Activated CD4-positive, CD25-positive, alpha-beta regulatory T cell treated with anti-CD3 and anti-CD28 coated beads, Interleukin-2, amount 50 U/mL, for 72 hours (primary cell): ENCODE measurements around the gene PALS1.

Source experiments
- DNase-seq: peaks from one replicate; pipeline ENCODE4 v3.0.0; 2021

Gene PALS1

GRCh38 chr14:67241411-67242167 is at the start of gene PALS1:
TSS of gene PALS1 (plus strand) at chr14:67241435. CDS start at chr14:67279171, 37,736 bp downstream.
- DNase-seq = no peak

- no peak for DNase-seq
Measured at GRCh38 chr14:67191768-67192290, 49.4 kb upstream of the PALS1 start.

- DNase-seq = no peak
Measured at GRCh38 chr14:67192366-67192765, 48.9 kb upstream of the PALS1 start.

GRCh38 chr14:67195279-67195678 is 46.0 kb upstream of the PALS1 start:
- DNase-seq = no peak

GRCh38 chr14:67199016-67199415 is 42.2 kb upstream of the PALS1 start:
- no peak for DNase-seq

- no peak for DNase-seq
Measured at GRCh38 chr14:67207810-67208209, 33.4 kb upstream of the PALS1 start.

GRCh38 chr14:67218126-67218525 is 23.1 kb upstream of the PALS1 start:
- DNase-seq = no peak

GRCh38 chr14:67221248-67221981 is 19.8 kb upstream of the PALS1 start:
- no peak for DNase-seq

GRCh38 chr14:67221982-67222328 is 19.3 kb upstream of the PALS1 start:
- DNase-seq = no peak

- no peak for DNase-seq
Measured at GRCh38 chr14:67225523-67225922, 15.7 kb upstream of the PALS1 start.

- DNase-seq = no peak
Measured at GRCh38 chr14:67228325-67228984, 12.8 kb upstream of the PALS1 start.

GRCh38 chr14:67232066-67232465 is 9.2 kb upstream of the PALS1 start:
- no peak for DNase-seq

- no peak for DNase-seq
Measured at GRCh38 chr14:67232621-67233020, 8.6 kb upstream of the PALS1 start.

- no peak for DNase-seq
Measured at GRCh38 chr14:67237591-67237990, 3.6 kb upstream of the PALS1 start.

- no peak for DNase-seq
Measured at GRCh38 chr14:67239582-67239981, 1.7 kb upstream of the PALS1 start.

- peak; percentile 38 for DNase-seq
Measured at GRCh38 chr14:67240168-67240932, 885 bp upstream of the PALS1 start.

- peak; percentile 90 for DNase-seq
Measured at GRCh38 chr14:67240978-67241410, 241 bp upstream of the PALS1 start.

- no peak for DNase-seq
Measured at GRCh38 chr14:67242168-67242420, 859 bp downstream of the PALS1 start.

GRCh38 chr14:67245104-67245503 is 3.9 kb downstream of the PALS1 start:
- DNase-seq = no peak

- DNase-seq = no peak
Measured at GRCh38 chr14:67251573-67252226, 10.5 kb downstream of the PALS1 start.

GRCh38 chr14:67253076-67253635 is 11.9 kb downstream of the PALS1 start:
- no peak for DNase-seq

GRCh38 chr14:67257906-67258305 is 16.7 kb downstream of the PALS1 start:
- DNase-seq = no peak
